Measurements from ENCODE around the gene PRPSAP2.

DNA sequence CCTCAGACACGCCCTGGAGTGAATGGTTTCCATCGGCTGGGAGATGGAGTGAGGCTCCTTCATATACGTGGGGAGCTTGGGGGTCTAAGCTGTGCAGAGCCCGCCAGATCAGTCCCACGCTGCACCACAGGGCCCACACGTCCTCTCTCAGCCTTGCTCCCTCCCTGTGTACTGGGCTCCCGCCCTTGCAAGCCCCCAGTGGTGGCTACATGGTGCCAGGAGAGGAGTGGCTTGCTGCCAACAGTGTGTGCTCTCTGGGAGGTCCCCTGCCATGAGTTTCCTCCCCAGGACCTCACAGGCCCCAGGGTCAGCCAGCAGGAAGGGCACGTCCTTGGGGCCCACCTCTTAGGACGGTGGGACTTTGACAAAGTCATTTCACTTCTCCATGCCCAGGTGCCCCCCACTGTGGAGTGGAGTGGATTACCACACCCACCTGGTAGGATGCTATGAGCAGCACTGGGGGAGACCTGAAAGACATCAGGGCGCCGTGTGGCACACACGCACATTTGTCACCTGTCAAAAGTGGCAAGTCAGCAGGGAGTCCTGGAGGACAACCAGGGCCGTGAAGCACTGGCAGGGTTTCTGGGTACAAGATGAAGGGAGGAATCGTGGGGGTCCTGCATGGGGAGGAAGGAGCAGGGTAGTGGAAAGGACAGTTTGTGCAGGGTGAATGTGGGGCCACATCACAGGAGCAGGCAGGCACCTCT lies 107.8 kb downstream of the PRPSAP2 start:
- TF ChIP-seq, protein P1, sequence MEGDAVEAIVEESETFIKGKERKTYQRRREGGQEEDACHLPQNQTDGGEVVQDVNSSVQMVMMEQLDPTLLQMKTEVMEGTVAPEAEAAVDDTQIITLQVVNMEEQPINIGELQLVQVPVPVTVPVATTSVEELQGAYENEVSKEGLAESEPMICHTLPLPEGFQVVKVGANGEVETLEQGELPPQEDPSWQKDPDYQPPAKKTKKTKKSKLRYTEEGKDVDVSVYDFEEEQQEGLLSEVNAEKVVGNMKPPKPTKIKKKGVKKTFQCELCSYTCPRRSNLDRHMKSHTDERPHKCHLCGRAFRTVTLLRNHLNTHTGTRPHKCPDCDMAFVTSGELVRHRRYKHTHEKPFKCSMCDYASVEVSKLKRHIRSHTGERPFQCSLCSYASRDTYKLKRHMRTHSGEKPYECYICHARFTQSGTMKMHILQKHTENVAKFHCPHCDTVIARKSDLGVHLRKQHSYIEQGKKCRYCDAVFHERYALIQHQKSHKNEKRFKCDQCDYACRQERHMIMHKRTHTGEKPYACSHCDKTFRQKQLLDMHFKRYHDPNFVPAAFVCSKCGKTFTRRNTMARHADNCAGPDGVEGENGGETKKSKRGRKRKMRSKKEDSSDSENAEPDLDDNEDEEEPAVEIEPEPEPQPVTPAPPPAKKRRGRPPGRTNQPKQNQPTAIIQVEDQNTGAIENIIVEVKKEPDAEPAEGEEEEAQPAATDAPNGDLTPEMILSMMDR (IDR thresholded peaks at IDR 0.05; ENCODE audit: extremely low read depth in 1 of 2, insufficient read depth in 1 of 2, low read depth in 1 of 2, low read length in 2 of 2): no peak
- TF ChIP-seq, protein P2, sequence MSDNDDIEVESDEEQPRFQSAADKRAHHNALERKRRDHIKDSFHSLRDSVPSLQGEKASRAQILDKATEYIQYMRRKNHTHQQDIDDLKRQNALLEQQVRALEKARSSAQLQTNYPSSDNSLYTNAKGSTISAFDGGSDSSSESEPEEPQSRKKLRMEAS (IDR thresholded peaks at IDR 0.05; ENCODE audit: insufficient read depth, insufficient read length): no peak
- TF ChIP-seq EZH2 (IDR thresholded peaks at IDR 0.05; ENCODE audit: borderline replicate concordance, low read depth, low read length, severe bottlenecking): no peak
